ENCODE measurements around the gene NIBAN1.

DNA sequence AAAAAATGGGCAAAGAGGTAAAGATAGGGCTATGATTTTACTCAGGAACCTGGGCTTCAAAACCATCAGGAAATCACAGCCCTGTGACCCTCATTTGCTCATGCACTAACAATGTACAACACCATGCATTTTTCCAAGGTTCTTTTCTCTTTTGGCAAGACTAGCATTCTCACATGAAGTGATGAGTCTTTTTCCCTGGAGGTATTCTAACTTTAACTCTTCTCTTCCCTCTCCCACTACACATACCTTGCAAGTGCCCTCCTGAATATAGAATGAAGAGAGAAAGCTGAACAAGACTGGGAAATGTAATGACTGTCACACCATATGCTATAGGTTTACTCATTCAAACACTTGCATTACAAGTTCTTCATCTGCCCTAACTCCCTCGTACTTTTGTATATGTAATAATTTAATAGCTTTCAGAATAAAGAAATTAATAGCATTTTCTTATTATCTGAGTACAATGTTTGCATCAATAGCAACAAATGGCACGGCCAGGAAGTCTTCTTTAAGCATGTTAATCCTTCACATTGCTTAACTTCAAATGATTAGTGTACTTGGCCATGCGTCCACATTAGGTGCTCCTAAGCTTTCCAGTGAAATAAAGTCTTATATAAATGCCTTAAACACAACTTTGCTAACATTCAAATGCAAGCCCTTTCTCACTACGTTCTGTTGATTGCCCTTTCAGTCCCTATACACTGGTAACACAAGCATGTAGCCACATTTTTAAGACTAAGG, 1.8 kb downstream of the NIBAN1 start:
- TF ChIP-seq POLR2AphosphoS5 (IDR thresholded peaks at IDR 0.05) (no peak), EZH2 (IDR thresholded peaks at IDR 0.05; ENCODE audit: borderline replicate concordance, insufficient read depth, low read length, poor library complexity, severe bottlenecking) (no peak), EP300 (conservative IDR thresholded peaks at IDR 0.05; ENCODE audit: poor library complexity, severe bottlenecking) (no peak), RAD21 (conservative IDR thresholded peaks at IDR 0.05) (no peak), TAF1 (IDR thresholded peaks at IDR 0.05; ENCODE audit: low read depth) (no peak), SMC3 (conservative IDR thresholded peaks at IDR 0.05; ENCODE audit: poor library complexity) (no peak)
- TF ChIP-seq, protein P1, sequence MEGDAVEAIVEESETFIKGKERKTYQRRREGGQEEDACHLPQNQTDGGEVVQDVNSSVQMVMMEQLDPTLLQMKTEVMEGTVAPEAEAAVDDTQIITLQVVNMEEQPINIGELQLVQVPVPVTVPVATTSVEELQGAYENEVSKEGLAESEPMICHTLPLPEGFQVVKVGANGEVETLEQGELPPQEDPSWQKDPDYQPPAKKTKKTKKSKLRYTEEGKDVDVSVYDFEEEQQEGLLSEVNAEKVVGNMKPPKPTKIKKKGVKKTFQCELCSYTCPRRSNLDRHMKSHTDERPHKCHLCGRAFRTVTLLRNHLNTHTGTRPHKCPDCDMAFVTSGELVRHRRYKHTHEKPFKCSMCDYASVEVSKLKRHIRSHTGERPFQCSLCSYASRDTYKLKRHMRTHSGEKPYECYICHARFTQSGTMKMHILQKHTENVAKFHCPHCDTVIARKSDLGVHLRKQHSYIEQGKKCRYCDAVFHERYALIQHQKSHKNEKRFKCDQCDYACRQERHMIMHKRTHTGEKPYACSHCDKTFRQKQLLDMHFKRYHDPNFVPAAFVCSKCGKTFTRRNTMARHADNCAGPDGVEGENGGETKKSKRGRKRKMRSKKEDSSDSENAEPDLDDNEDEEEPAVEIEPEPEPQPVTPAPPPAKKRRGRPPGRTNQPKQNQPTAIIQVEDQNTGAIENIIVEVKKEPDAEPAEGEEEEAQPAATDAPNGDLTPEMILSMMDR (IDR thresholded peaks at IDR 0.05; ENCODE audit: poor library complexity, severe bottlenecking): no peak
- TF ChIP-seq, protein P2, sequence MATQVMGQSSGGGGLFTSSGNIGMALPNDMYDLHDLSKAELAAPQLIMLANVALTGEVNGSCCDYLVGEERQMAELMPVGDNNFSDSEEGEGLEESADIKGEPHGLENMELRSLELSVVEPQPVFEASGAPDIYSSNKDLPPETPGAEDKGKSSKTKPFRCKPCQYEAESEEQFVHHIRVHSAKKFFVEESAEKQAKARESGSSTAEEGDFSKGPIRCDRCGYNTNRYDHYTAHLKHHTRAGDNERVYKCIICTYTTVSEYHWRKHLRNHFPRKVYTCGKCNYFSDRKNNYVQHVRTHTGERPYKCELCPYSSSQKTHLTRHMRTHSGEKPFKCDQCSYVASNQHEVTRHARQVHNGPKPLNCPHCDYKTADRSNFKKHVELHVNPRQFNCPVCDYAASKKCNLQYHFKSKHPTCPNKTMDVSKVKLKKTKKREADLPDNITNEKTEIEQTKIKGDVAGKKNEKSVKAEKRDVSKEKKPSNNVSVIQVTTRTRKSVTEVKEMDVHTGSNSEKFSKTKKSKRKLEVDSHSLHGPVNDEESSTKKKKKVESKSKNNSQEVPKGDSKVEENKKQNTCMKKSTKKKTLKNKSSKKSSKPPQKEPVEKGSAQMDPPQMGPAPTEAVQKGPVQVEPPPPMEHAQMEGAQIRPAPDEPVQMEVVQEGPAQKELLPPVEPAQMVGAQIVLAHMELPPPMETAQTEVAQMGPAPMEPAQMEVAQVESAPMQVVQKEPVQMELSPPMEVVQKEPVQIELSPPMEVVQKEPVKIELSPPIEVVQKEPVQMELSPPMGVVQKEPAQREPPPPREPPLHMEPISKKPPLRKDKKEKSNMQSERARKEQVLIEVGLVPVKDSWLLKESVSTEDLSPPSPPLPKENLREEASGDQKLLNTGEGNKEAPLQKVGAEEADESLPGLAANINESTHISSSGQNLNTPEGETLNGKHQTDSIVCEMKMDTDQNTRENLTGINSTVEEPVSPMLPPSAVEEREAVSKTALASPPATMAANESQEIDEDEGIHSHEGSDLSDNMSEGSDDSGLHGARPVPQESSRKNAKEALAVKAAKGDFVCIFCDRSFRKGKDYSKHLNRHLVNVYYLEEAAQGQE (IDR thresholded peaks at IDR 0.05; ENCODE audit: borderline replicate concordance): no peak

Measured in neural cell (in vitro differentiated cells).